Loucy (cell line): Measurements from ENCODE around the gene ITPK1.

Experiments
- H2AFZ ChIP-seq: fragments of 200-600 bp; sonication (generic); 2 replicates; pipeline ENCODE4 v1.6.0; 2016; ENCODE audit warnings: antibody characterized with exemption, mild to moderate bottlenecking, low read length, moderate library complexity
- H3F3A ChIP-seq: fragments of 200-600 bp; 2 replicates; pipeline ENCODE4 v1.6.0; 2016; ENCODE audit warnings: antibody characterized with exemption, low read depth, mild to moderate bottlenecking
- H3K27me3 ChIP-seq: fragments of 200-600 bp; sonication (generic); 2 replicates; pipeline ENCODE4 v1.6.1; 2014; ENCODE audit warnings: low read length, mild to moderate bottlenecking; ENCODE audit not compliant: insufficient read depth, poor library complexity, severe bottlenecking
- H3K36me3 ChIP-seq: fragments of 200-600 bp; sonication (generic); 2 replicates; pipeline ENCODE4 v1.6.1; 2016; ENCODE audit warnings: low read length; ENCODE audit not compliant: insufficient read depth
- H3K4me1 ChIP-seq: fragments of 200-600 bp; sonication (generic); 2 replicates; pipeline ENCODE4 v1.5.1; 2014; ENCODE audit warnings: low read length, mild to moderate bottlenecking; ENCODE audit not compliant: insufficient read depth, poor library complexity, severe bottlenecking
- H3K4me2 ChIP-seq: fragments of 200-600 bp; sonication (generic); 2 replicates; pipeline ENCODE4 v1.6.0; 2014; ENCODE audit warnings: antibody characterized with exemption, low read length, low read depth, mild to moderate bottlenecking; ENCODE audit not compliant: poor library complexity, severe bottlenecking
- H3K4me3 ChIP-seq: fragments of 200-600 bp; sonication (generic); 2 replicates; pipeline ENCODE4 v1.5.1; 2014; ENCODE audit warnings: low read length, mild to moderate bottlenecking, mixed read lengths; ENCODE audit not compliant: poor library complexity, severe bottlenecking
- H3K79me2 ChIP-seq: fragments of 200-600 bp; sonication (generic); 2 replicates; pipeline ENCODE4 v1.6.1; 2014; ENCODE audit warnings: low read length; ENCODE audit not compliant: insufficient read depth
- H3K9ac ChIP-seq: fragments of 200-600 bp; sonication (generic); 2 replicates; pipeline ENCODE4 v1.6.0; 2014; ENCODE audit warnings: mild to moderate bottlenecking, low read depth, low read length, moderate library complexity; ENCODE audit not compliant: poor library complexity, severe bottlenecking
- H3K9me2 ChIP-seq: fragments of 200-600 bp; sonication (generic); replicated peaks from 2 replicates; pipeline ENCODE4 v1.6.1; 2016; ENCODE audit warnings: low read depth, low read length, mixed read lengths
- H3K9me3 ChIP-seq: fragments of 200-600 bp; sonication (generic); 2 replicates; pipeline ENCODE4 v1.6.1; 2014; ENCODE audit warnings: mild to moderate bottlenecking, antibody characterized with exemption, low read length, low read depth; ENCODE audit not compliant: insufficient read depth
- H4K20me1 ChIP-seq: fragments of 200-600 bp; sonication (generic); 2 replicates; pipeline ENCODE4 v1.6.0; 2014; ENCODE audit warnings: antibody characterized with exemption, low read length, mild to moderate bottlenecking; ENCODE audit not compliant: insufficient read depth, poor library complexity, severe bottlenecking
- EZH2phosphoT487 ChIP-seq: fragments of 200-600 bp; IDR thresholded peaks from 2 replicates; pipeline ENCODE4 v1.6.1; 2018; ENCODE audit warnings: antibody characterized with exemption, mild to moderate bottlenecking, moderate library complexity, borderline replicate concordance
- TF ChIP-seq, protein P1 (sequence below): fragments of 200-600 bp; sonication (generic); conservative IDR thresholded peaks from 2 replicates; pipeline ENCODE4 v1.5.1; 2014; ENCODE audit warnings: mild to moderate bottlenecking, antibody characterized with exemption, low read length

Gene ITPK1

GRCh38 chr14:93126111-93126510 lies 10.4 kb upstream of the ITPK1 start:
- Histone ChIP-seq H3F3A (no peaks in the 10 kb centered on the region), H3K36me3 (no peaks in the 10 kb centered on the region), H3K9ac (no peak overlapping the region), H4K20me1 (no peaks in the 10 kb centered on the region), H3K79me2 (no peaks in the 10 kb centered on the region), H3K4me1 (no peaks in the 10 kb centered on the region), H3K9me3 (no peaks in the 10 kb centered on the region), H3K9me2 (no peaks in the 10 kb centered on the region), H3K4me2 (no peak overlapping the region), H3K4me3 (no peak overlapping the region), H2AFZ (no peak overlapping the region), H3K27me3 (no peaks in the 10 kb centered on the region)
- TF ChIP-seq, protein P1, sequence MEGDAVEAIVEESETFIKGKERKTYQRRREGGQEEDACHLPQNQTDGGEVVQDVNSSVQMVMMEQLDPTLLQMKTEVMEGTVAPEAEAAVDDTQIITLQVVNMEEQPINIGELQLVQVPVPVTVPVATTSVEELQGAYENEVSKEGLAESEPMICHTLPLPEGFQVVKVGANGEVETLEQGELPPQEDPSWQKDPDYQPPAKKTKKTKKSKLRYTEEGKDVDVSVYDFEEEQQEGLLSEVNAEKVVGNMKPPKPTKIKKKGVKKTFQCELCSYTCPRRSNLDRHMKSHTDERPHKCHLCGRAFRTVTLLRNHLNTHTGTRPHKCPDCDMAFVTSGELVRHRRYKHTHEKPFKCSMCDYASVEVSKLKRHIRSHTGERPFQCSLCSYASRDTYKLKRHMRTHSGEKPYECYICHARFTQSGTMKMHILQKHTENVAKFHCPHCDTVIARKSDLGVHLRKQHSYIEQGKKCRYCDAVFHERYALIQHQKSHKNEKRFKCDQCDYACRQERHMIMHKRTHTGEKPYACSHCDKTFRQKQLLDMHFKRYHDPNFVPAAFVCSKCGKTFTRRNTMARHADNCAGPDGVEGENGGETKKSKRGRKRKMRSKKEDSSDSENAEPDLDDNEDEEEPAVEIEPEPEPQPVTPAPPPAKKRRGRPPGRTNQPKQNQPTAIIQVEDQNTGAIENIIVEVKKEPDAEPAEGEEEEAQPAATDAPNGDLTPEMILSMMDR = no peak
- TF ChIP-seq EZH2phosphoT487 = no peak

GRCh38 chr14:93122826-93123225 lies 7.1 kb upstream of the ITPK1 start:
- Histone ChIP-seq H3K9me2 (no peaks in the 10 kb centered on the region), H4K20me1 (no peaks in the 10 kb centered on the region), H3K4me2 (no peak overlapping the region), H3K27me3 (no peaks in the 10 kb centered on the region), H3K79me2 (no peaks in the 10 kb centered on the region), H3K4me1 (no peaks in the 10 kb centered on the region), H2AFZ (no peak overlapping the region), H3F3A (no peaks in the 10 kb centered on the region), H3K9me3 (no peaks in the 10 kb centered on the region), H3K9ac (no peak overlapping the region), H3K36me3 (no peaks in the 10 kb centered on the region), H3K4me3 (no peak overlapping the region)
- TF ChIP-seq, protein P1 = no peak
- TF ChIP-seq EZH2phosphoT487 = no peak

- Histone ChIP-seq H3K4me2 (no peak overlapping the region), H3K9ac (no peak overlapping the region), H4K20me1 (no peaks in the 10 kb centered on the region), H3K9me3 (no peaks in the 10 kb centered on the region), H3K4me1 (peaks cover 6% of the 10 kb centered on the region), H3K9me2 (no peaks in the 10 kb centered on the region), H3K36me3 (no peaks in the 10 kb centered on the region), H3K4me3 (no peak overlapping the region), H3F3A (no peaks in the 10 kb centered on the region), H3K27me3 (no peaks in the 10 kb centered on the region), H2AFZ (no peak overlapping the region), H3K79me2 (no peaks in the 10 kb centered on the region)
- TF ChIP-seq, protein P1 = no peak
- no peak for TF ChIP-seq EZH2phosphoT487
These were observed 5.5 kb upstream of the ITPK1 start for GRCh38 chr14:93121030-93121834.
